GM19468 (cell line): ENCODE data around the gene CDC42BPA.

ENCODE experiments used
- ATAC-seq: cut with Tn5 transposase; IDR thresholded peaks from one replicate; pipeline ENCODE4 v1.9.1; 2021; ENCODE audit warnings: mild to moderate bottlenecking, moderate library complexity, moderate number of reproducible peaks; ENCODE audit not compliant: unreplicated experiment; ENCODE audit errors: extremely low read depth

CDC42BPA gene

GRCh38 chr1:226976276-226976977, 341.9 kb downstream of the CDC42BPA start:
- ATAC-seq: no peak

- ATAC-seq: no peak
Observed at GRCh38 chr1:226975259-226976250, 342.7 kb downstream of the CDC42BPA start.

GRCh38 chr1:226974544-226975258, 343.6 kb downstream of the CDC42BPA start:
- no peak for ATAC-seq

GRCh38 chr1:226973898-226974543, 344.3 kb downstream of the CDC42BPA start:
- no peak for ATAC-seq

GRCh38 chr1:226973371-226973897, 344.9 kb downstream of the CDC42BPA start:
- no peak for ATAC-seq

GRCh38 chr1:226972931-226973330, 345.4 kb downstream of the CDC42BPA start:
- ATAC-seq: no peak

- no peak for ATAC-seq
Observed at GRCh38 chr1:226971765-226972164, 346.5 kb downstream of the CDC42BPA start.

GRCh38 chr1:226967665-226968064, 350.6 kb downstream of the CDC42BPA start:
- no peak for ATAC-seq

GRCh38 chr1:226966683-226967082, 351.6 kb downstream of the CDC42BPA start:
- ATAC-seq: no peak

- ATAC-seq: no peak
Observed at GRCh38 chr1:226965581-226966440, 352.5 kb downstream of the CDC42BPA start.

GRCh38 chr1:226964611-226965486, 353.4 kb downstream of the CDC42BPA start:
- no peak for ATAC-seq

- ATAC-seq: no peak
Observed at GRCh38 chr1:226964068-226964425, 354.2 kb downstream of the CDC42BPA start.

- ATAC-seq: no peak
Observed at GRCh38 chr1:226962421-226963391, 355.6 kb downstream of the CDC42BPA start.

GRCh38 chr1:226960944-226961765, 357.1 kb downstream of the CDC42BPA start:
- no peak for ATAC-seq

- ATAC-seq: no peak
Observed at GRCh38 chr1:226960256-226960655, 358.0 kb downstream of the CDC42BPA start.

GRCh38 chr1:226958300-226958699, 360.0 kb downstream of the CDC42BPA start:
- no peak for ATAC-seq
